ENCODE results near the gene SARS2.
"Not testable (repeated sequence)": the region's sequence is repeated elsewhere in the genome, so short reads cannot be mapped to it uniquely, and the experiment has no call there.

SARS2 gene, protein sequence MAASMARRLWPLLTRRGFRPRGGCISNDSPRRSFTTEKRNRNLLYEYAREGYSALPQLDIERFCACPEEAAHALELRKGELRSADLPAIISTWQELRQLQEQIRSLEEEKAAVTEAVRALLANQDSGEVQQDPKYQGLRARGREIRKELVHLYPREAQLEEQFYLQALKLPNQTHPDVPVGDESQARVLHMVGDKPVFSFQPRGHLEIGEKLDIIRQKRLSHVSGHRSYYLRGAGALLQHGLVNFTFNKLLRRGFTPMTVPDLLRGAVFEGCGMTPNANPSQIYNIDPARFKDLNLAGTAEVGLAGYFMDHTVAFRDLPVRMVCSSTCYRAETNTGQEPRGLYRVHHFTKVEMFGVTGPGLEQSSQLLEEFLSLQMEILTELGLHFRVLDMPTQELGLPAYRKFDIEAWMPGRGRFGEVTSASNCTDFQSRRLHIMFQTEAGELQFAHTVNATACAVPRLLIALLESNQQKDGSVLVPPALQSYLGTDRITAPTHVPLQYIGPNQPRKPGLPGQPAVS

DNA sequence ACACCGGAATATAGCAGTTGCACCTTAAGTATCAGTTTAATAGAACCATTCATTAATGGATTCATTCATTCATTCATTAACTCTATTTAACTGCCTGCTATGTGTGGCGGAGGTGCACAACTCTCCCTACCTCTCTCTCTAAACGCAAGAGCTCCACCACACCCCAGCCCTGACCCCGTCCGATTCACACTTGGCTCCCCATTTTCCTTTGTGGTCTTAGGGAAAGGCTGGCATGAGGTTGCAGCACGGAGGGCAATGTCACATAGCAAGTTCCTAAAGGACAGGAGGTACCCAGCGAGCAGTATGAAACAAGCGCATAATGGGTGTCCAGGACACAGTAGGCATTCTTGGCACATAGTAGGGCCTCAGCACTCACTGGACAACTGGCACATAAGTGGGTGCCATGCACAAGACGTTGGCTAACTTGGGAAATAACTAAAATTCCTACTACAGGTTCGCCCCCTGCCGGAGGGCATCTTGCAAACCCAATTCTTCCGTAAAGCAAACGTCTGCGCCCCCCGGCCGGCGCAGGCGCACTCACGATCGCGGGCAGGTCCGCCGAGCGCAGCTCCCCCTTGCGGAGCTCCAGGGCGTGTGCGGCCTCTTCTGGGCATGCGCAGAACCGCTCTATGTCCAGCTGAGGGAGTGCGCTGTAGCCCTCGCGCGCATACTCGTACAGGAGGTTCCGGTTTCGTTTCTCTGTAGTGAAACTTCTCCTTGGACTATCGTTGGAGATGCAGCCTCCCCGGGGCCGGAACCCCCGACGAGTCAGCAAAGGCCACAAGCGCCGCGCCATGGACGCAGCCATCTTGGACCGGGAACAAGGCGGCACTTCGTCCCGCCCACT, at the start of gene SARS2:
TSS of gene SARS2 (minus strand) at position 835 of the 847 bp plus-strand sequence. CDS start at position 808, 27 bp downstream.
- in situ Hi-C loops (cut with MboI; ENCODE audit: low sequenced_read_pairs), result no loop called here

DNA sequence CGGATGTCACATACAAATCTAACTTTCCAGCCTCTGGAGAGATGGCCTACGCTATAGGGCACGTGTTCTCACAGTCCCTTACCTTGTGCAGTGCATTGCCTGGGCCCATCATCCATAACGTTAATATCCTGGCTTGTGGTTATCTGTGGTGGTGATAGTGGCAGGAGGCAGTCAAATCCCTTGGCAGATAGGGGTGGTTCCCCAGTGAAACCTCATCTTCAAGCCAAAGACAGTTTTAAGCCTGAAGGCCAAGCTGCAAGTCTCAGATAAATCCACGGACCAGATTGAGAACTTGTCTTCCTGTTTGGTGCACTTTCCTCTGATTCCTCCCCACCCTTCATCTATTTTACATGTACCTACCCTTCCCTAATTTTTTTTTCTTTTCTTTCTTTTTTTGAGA, 49.2 kb upstream of the SARS2 start:
- in situ Hi-C loops (cut with MboI; ENCODE audit: low sequenced_read_pairs), result no loop called here

DNA sequence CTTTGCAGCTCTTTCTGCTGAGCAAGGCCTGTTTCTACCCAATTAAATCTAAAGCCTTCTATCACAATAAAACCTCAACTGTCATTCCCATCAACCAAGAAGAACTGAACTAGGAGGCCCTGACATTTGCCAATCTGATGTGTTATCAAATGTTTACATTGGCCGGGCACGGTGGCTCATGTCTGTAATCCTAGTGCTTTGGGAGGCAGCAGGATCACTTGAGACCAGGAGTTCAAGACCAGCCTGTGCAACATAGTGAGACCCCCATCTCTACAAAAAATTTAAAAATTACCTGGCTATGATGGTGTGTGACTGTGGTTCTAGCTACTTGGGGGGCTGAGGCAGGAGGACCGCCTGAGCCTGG, 47.7 kb upstream of the SARS2 start:
- in situ Hi-C loops (cut with MboI; ENCODE audit: low sequenced_read_pairs), result no loop called here

DNA sequence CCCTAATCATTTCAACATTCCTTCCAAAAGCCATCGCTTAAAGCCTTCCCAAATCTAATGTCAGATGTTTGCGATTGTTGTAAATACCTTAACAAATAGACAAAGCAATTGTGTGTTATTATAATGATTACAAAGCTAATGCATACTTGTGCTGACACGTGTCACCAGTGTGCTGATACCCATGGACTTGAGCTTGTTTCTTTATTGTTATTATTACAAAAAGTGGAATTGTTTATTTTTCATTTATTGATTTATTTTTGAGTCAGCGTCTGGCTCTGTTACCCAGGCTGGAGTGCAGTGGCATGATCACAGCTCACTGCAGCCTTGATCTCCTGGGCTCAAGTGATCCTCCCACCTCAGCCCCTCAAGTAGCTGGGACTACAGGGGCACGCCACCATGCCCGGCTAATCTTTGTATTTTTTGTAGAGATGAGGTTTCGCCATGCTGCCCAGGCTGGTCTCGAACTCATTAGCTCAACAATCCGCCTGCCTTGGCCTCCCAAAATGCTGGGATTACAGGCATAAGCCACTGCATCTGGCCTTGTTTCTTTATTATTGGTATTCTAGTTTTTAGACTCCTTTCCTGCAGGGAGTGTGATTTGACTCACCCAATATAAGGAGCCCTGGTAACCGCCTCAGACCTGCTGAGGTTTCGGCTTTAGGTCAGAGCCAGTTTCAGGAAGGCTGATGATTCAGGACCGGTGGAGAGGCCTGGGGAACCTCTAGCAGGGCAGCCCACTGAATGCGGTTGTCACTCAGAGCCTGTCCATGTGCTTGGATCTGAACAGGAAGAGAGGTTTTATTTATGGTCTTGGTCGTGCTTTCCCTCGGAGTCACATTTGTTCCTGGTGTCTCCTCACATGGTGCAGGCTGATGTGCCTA, 47.1 kb upstream of the SARS2 start:
- in situ Hi-C loops (cut with MboI; ENCODE audit: low sequenced_read_pairs), result no loop called here

DNA sequence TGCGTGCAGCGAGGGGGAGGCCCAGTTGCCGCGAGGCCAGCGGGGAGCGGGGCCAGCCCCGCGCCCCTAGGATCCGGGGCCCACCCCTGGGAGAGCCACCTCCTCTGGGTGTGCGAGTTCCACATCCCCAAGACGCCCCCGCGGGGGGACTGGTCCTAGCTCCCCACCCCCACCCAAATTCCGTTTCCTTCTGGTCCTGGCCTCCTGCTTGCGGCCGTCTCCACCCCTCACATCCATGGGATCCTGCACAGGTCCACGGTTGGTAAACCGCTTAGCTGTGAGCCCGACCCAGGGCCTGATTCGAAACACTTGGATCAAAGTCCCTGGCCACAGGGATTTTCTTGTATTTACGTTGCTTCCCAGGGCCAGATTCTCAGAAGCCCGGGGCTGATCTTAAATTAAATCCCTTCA, 45.3 kb upstream of the SARS2 start:
- in situ Hi-C loops (cut with MboI; ENCODE audit: low sequenced_read_pairs), result no loop called here

DNA sequence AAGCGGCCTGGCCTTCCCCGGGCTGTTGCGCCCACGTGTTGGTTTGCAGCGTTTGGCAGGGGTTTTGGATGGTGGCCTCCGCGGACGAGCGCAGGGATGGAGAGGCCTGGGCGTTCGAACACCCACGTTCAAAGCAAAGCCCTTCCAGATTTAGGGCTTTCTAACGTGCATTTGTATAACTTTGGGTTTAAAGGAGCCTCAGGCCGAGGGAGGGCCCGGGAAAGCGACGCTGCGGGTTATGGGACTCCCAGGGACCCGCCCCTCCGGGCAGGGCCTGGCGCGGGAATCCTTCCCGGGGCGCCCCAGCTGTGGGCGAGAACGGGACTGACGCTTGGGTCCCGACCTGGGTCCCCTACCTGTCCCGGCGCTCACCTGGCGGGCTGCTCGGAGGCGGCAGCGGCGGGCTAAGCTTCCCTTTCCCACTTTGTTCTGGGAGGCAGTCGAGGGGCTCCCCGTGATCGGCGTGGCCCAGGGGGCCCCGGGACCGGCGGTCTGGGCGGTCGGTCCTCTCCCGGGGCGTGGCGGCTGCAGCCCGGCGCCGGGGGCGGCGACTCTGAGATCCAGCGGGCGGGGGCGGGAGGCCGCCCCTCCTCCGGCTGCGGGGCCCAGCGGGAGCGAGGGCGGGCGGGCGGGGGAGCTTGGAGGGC, 44.8 kb upstream of the SARS2 start, which contains the start of gene FBXO17:
TSS of gene FBXO17 (minus strand) at position 529 of the 647 bp plus-strand sequence. CDS start 25,423 bp downstream, outside the sequence.
- in situ Hi-C loops (cut with MboI; ENCODE audit: low sequenced_read_pairs), result no loop called here

DNA sequence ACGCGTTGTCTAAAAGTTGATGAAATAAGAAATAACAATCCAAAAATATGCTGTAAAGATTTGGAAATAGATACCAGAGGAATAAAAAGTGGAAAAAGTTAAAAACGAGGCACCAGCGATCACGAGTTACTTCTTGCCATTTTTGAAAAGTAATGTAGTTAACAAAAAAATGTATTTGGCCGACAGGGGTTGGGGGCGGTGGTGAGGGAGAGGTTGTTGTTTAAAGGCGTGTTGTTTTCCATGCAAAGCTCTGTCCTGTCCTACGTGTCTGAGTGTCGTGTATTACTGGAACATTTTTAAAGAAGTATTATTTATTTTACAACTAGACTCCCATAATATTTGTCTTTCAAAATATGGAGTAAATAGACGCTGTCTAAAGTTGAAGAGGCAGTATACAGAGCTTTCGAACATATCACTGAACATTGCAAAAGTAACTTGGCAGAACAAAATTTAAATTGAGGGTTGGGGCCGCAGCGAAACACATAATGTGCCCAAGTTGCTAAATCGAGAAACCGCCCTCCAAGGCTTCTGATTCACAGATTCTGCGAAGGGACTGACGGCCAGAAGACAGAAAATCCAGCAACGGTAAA, 44.2 kb upstream of the SARS2 start:
- in situ Hi-C loops (cut with MboI; ENCODE audit: low sequenced_read_pairs), result no loop called here

DNA sequence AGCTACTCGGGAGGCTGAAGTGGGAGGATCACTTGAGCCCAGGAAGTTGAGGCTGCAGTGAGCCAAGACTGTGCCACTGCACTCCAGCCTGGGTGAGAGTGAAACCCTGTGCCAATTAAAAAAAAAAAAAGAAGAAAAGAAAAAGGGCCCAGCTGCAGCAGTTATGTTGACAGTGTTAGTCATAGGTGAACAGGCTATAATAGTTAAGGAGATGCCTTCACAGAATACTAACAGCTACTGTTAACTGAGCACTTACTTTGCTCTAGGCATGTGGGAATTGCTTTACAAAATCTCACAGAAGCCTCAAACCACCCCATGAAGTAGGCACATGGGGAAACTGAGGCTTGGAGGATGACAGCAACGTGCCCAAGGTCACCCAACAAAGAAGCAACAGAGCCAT, 41.1 kb upstream of the SARS2 start:
- in situ Hi-C loops (cut with MboI; ENCODE audit: low sequenced_read_pairs), result no loop called here

DNA sequence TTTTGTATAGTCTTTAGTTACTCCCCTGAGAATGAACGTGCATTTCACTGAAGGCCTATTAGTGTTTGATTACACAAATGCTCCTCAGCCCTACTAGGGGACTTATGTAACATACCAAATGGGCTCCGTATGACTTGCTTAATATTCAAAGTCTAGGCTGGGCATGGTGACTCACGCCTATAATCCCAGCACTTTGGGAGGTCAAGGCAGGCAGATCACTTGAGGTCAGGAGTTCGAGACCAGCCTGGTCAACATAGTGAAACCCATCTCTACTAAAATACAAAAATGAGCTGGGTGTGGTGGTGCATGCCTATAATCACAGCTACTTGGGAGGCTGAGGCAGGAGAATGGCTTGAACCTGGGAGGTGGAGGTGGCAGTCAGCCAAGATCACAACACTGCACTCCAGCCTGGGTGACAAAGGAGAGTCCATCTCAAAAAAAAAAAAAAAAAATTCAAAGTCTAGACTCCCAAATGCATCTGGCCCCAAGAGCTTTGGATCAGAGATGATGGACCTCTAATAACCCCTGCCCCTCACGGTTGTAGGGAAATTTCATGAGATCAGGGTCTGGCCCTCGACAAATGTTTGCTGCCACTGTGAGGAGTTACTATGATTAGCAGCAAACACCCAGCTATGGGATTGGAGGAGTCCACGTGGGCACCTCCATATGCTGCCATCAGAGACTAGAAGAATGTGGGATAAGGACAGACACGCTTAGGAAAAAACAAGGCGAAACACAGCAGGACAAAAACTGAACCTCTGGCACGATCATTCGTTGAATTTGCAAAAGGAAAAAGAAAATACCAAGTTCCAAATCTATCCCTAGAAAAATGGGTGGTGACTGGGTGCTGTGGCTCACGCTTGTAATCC, 40.3 kb upstream of the SARS2 start:
- in situ Hi-C loops (cut with MboI; ENCODE audit: low sequenced_read_pairs), result no loop called here

DNA sequence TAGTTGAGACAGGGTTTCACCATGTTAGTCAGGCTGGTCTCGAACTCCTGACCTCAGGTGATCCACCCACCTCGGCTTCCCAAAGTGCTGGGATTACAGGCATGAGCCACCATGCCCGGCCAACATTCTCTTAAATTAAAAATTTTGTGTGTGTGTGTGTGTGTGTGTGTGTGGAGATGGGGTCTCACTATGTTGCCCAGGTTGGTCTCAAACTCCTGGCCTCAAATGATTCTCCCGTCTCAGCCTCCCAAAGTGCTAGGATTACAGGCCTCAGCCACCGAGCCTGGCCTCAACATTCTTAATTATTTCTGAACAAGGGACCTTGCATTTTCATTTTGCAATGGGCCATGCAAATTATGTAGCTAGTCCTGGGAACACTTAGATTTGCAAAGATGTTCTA, 35.6 kb upstream of the SARS2 start:
- in situ Hi-C loops (cut with MboI; ENCODE audit: low sequenced_read_pairs), result not testable (repeated sequence)

DNA sequence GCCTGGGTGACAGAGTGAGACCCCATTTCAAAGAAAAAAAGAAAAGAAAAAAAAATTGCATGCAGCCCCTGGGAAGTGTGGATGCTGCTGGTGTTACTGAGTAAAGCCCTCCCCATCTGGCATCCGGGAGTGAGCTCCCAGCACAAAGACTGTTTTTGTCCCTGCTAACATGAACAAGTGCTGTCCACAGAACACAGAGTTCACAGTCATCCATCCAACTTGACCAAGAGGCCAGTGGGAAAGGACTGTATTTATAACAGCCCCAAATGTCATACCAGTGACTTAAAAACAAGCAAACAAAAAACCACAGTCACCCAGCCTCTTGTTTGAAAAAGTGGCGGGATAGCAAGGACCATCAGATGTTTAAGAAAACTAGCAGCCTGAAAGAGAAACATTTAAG, 34.2 kb upstream of the SARS2 start:
- in situ Hi-C loops (cut with MboI; ENCODE audit: low sequenced_read_pairs), result no loop called here

DNA sequence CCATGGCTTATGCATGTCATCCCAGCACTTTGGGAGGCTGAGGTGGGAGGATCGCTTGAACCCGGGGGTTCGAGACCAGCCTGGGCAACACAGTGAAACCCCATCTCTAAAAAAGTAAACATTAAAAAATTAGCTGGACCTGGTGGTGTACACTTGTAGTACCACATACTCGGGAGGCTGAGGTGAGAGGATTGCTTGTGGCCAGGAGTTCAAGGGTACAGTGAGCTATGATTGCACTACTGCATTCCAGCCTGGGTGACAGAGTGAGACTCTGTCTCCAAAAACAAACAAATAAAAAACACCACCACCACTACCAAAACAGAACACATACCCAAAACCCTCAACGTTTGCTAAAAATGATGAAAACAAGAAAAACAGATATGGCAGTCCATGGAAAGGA, 29.1 kb upstream of the SARS2 start:
- in situ Hi-C loops (cut with MboI; ENCODE audit: low sequenced_read_pairs), result no loop called here

DNA sequence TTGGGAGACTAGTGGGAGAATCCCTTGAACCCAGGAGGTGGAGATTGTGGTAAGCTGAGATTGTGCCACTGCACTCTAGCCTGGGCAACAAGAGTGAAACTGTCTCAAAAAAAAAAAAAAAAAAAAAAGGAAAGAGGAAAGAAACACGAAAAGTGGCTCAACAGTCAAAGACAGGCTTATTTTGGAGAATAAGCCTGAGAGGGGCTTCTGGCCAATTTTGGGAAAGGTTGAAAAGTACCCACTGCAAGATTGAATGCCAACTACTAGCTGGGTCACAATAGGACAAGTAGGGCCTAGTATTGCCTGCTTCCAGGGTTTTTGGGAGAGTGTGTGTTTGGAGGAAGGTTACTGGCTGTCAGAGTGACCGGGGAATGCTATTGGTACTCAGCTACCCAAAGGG, 27.7 kb upstream of the SARS2 start:
- in situ Hi-C loops (cut with MboI; ENCODE audit: low sequenced_read_pairs), result no loop called here

DNA sequence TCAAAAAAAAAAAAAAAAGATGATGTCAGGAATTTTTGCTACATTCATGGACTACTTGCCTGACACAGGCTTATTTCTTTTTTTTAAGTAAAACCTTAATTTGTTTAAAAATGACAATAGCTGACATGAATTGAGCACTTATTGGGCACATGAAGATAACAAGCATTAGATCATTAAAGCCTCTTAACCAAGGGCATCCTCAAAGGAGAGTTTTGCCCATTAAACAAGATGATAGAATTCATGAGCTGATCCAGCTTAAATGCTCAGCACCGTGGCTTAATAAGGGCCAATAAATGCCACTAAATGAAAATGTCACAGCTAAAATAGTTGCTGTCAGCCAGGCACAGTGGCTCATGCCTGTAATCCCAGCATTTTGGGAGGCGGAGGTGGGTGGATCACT, 25.7 kb upstream of the SARS2 start:
- in situ Hi-C loops (cut with MboI; ENCODE audit: low sequenced_read_pairs), result no loop called here

DNA sequence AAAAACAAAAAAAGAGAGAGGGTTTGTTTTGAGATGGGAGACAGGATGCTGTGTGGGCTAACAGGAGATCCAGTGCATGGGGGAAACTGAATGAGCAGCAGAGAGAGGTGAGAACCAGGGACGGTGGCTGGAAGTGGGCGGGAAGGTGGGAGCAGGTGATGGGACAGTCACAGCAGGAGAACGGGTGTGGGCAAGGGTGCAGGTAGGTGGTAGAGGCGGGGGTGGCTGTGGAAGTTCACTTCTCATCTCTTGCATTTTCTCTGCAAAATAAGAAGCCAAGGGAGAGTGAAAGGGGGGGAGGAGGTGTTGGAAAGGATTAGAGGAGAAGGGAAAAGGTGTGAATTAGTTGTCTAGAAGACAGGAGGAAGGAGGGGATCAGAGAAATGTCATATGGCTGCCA, 23.1 kb upstream of the SARS2 start:
- in situ Hi-C loops (cut with MboI; ENCODE audit: low sequenced_read_pairs), result no loop called here

DNA sequence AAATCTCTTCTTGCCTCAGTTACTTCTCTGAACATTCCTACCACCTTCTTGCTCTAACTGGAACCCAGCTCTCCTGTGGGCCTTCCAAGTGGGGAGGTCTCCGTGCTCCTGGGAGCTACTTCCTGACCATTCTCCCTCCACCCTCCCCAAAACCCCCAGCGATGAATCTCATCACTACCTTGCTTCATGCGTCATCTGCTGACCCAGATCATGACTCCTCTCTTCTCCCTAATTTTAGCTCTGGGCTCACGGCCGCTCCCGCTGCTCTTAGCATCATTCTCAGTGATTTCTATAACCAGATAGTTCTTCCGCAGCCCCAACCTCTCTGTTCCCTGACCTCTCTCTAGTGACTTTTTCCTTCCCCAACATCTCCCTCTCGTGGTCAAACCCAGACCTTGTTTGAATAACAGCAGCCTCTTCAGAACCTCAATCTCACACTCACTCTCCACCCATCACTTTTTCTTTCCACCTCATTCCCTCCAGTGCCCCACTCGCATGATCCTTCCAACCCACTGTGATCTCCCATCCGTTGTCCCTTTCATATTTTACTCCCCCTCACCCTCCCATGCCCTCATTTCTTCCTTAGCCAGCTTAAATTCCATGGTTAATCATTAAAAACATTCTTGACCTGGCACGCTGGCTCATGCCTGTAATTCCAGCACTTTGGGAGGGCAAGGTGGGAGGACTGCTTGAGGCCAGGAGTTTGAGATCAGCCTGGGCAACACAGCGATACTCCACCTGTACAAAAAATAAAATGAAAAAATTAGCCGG, 22.0 kb upstream of the SARS2 start:
- in situ Hi-C loops (cut with MboI; ENCODE audit: low sequenced_read_pairs), result no loop called here

DNA sequence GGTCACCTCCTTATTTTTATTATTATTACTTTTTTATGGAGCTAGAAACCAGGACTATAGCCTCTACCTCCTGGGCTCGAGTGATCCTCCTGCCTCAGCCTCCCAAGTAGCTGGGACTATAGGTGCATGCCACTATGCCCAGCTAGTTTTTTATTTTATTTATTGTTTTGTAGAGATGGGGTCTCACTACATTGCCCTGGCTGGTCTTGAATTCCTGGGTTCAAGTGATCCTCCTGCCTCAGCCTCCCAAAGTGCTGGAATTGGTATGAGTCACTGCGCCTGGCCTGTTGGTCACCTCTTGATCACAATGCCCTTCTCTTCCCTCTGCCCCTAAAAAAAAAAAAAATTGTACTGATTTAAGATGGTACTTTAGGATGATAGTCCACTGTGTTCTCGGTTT, 20.6 kb upstream of the SARS2 start:
- in situ Hi-C loops (cut with MboI; ENCODE audit: low sequenced_read_pairs), result no loop called here

Data from HL-60/S4 treated with phorbol 12-myristate 13-acetate at 8.2 ng/mL for 4 days and 3 days (cell line).